ENCODE results near the gene NFX1.
"Not testable (repeated sequence)": the region's sequence is repeated elsewhere in the genome, so short reads cannot be mapped to it uniquely, and the experiment has no call there.

NFX1 gene

DNA sequence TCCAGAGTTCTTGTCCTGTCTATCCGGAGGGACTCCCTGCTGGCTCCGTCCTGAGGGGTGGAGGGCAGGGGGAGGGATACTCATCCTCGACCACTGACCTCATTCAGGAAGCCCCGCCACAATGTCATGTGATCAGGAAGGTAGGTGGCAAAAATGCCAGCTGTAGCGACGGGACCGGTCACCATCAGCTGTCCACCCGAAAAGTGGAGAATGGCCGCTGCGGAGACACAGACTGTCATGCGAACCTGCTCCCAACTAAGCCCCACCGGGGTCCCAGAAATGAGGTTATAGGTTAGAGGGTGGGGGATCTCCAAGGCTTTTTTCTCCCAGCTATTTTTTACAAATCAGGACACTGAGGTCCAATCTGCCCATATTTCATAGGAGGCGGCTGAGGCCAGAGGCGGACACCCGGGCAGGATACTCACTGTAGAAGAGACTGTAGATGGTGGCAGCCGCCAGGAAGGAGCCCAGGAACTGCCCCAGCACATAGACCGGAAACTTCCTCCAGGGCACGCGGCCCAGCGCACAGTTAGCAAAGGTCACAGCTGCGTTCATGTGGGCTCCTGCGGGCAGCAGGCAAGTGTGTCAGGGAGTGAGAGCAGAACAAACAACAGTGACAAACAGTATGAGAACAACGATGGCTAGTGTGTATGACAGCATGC is 95.8 kb downstream of the NFX1 start:
- H3K9me3 Mint-ChIP-seq; intact Hi-C loops (cut with micrococcal nuclease); H3K27me3 Mint-ChIP-seq; H3K4me1 Mint-ChIP-seq (ENCODE audit: low read depth); H3K4me3 Mint-ChIP-seq; H3K36me3 Mint-ChIP-seq (ENCODE audit: low read depth); H3K27ac Mint-ChIP-seq: not testable (repeated sequence)

- H3K4me1 Mint-ChIP-seq (ENCODE audit: low read depth); H3K9me3 Mint-ChIP-seq; H3K36me3 Mint-ChIP-seq (ENCODE audit: low read depth); H3K27me3 Mint-ChIP-seq; intact Hi-C loops (cut with micrococcal nuclease); H3K4me3 Mint-ChIP-seq; H3K27ac Mint-ChIP-seq: not testable (repeated sequence)
These were observed 96.3 kb downstream of the NFX1 start for GRCh38 chr9:33386641-33386996.

DNA sequence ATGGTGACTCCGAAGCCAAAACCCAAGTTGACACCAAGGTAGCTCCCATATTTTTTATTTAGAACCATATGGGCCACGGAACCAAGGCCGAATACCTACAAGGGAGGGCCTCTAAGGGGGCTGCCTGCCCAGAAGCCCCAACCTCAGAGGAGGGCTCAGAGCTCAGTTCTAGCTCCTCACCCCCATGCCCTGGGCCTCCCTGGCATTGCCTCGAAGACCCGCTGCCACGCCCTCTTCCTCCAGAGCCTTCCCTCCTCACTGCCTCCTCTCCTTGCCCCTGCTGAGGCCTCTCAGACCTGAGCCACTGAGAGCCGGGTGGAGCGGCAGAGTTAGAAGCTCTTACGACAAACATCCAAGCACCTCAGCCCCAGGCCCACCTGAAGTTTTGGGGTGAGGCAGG is 96.7 kb downstream of the NFX1 start:
- H3K27me3 Mint-ChIP-seq; intact Hi-C loops (cut with micrococcal nuclease); H3K9me3 Mint-ChIP-seq; H3K27ac Mint-ChIP-seq; H3K4me3 Mint-ChIP-seq; H3K36me3 Mint-ChIP-seq (ENCODE audit: low read depth); H3K4me1 Mint-ChIP-seq (ENCODE audit: low read depth): not testable (repeated sequence)

DNA sequence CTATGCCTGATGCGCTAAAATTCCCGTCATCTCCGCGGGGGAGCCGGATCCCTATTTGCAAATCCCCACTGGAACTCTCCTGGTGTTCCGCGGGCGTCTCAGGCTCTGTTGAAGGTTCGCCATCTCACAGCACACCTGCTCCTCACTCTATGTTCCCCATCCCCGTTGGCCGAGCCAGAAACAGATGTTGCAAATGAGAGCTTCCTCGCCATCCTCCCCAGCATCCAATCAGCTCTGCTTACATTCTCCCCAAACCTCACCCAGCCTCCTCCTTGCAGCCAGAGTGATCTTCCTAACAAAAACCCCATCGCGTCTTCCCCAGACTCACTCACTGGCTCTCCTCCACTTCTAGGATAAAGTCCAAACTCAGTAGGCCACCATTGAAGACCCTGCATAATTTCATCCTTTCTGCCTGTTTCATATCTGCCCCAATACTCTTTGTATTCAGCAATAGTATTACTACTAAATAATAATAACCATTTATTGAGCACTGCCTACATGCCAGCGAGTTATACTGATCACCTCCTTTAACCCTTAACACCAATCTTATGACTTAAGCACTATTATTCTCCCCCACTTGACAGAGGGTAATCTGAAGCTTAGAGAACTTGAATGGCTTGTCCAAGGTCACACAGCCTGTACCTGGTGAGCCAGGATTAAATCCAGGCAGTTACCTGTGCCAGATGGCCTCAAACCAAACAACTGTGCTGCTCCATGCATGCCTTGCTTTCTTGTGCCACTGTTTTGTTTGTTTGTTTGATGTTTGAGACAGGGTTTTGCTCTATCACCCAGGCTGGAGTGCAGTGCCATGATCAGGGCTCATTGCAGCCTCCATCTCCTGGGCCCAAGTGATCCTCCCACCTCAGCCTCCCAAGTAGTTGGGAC is 98.0 kb downstream of the NFX1 start:
- no peaks in the 10 kb centered on the region for H3K36me3 Mint-ChIP-seq (ENCODE audit: low read depth)
- no peaks in the 10 kb centered on the region for H3K27me3 Mint-ChIP-seq
- no peak overlapping the region for H3K4me3 Mint-ChIP-seq
- H3K4me1 Mint-ChIP-seq (ENCODE audit: low read depth) = no peaks in the 10 kb centered on the region
- intact Hi-C loops (cut with micrococcal nuclease) = no loop called here
- H3K9me3 Mint-ChIP-seq = no peaks in the 10 kb centered on the region
- no peak overlapping the region for H3K27ac Mint-ChIP-seq

DNA sequence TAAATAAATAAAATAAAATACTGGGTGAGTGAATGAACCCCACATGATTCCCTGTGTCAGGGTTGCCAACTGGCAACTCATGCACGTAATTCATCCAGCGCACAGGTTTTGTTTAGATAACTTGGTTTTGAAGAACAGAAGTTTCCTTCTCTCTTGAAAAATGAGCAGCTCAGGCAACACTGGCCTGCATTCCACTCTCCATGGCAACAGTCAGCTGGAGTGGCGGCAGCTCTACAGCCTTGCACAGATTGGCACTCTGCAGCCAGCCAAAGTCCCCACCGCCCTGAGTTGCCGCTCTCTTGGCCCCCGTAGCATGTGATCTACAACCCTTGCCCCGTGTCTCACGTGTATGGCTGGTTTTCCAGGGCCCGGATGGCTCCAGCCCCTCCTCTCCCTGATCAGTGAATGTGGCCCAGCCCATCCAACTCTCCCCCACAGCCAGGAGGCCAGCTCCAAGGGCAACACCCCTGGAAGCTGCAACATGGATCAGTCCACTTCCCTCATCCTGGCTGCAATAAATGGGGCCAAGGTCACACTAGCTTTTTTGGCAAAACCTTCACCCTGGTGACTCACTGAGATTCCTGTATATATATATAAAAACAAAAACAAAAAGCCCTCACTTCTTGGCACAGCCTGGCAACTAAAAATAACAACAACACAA is 100.9 kb downstream of the NFX1 start:
- H3K27ac Mint-ChIP-seq; H3K9me3 Mint-ChIP-seq; H3K4me3 Mint-ChIP-seq; H3K36me3 Mint-ChIP-seq (ENCODE audit: low read depth); intact Hi-C loops (cut with micrococcal nuclease); H3K27me3 Mint-ChIP-seq; H3K4me1 Mint-ChIP-seq (ENCODE audit: low read depth): not testable (repeated sequence)

DNA sequence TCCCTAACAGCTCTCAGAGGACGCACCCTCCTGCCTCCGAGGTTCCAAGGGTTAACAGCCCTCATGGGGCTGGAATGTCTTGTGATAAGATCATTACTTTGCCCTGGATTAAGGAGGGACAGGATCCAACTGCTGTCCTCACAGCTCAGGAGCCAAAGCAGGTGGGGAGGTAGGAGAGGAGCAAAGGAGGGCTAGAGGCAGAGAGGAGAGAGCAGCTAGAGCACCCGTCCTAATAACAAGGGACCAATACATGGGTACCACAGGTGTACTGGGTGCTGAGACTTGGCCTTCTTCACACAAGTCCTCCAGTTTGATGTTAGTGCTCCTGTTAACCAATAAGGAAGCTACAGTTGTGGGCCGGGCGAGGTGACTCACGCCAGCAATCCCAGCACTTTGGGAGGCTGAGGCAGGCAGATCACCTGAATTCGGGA is 102.3 kb downstream of the NFX1 start:
- H3K4me3 Mint-ChIP-seq; H3K36me3 Mint-ChIP-seq (ENCODE audit: low read depth); H3K27ac Mint-ChIP-seq; H3K9me3 Mint-ChIP-seq; H3K4me1 Mint-ChIP-seq (ENCODE audit: low read depth); H3K27me3 Mint-ChIP-seq; intact Hi-C loops (cut with micrococcal nuclease): not testable (repeated sequence)

DNA sequence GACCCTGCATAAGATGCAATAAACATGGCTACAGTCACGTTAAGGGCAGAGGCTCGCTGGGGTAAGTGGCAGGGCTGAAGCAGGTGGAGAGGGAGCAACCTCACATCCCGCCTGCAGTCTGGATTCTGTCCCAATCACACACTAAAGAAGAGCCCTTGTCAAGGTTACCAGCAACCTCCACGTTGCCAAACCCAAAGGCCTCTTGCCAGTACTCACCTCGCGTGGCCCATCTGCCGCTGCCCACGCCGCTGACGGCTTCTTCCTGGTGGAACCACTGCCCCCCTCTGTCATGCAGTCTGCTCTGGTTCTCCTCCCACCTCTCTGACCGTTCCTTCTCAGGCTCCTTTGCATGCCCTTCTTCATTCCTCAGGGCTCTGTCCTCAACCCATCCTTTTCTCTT is 103.3 kb downstream of the NFX1 start:
- H3K27ac Mint-ChIP-seq = no peak overlapping the region
- intact Hi-C loops (cut with micrococcal nuclease) = no loop called here
- H3K4me1 Mint-ChIP-seq (ENCODE audit: low read depth) = no peaks in the 10 kb centered on the region
- H3K36me3 Mint-ChIP-seq (ENCODE audit: low read depth) = no peaks in the 10 kb centered on the region
- H3K27me3 Mint-ChIP-seq = peaks cover 7% of the 10 kb centered on the region
- H3K9me3 Mint-ChIP-seq = no peaks in the 10 kb centered on the region
- no peak overlapping the region for H3K4me3 Mint-ChIP-seq

DNA sequence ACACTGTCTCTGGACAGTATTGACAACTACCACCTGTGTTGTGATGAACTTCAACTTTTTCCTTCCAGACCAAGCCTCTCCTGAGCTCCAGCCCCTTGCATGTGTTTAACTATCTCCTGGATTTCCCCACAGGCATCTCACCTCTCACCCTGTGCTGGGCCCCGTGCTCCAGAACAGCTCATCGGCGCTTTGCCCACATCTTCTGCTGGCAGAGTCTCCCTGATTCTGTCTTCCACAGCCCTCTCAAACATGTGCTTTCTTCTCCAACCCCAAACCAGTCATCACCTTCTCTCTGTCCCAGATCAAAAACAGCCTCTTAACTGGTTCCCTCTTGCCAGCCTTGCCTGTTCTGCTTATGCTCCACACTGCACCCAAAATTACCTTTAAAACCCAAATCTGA is 103.7 kb downstream of the NFX1 start:
- H3K27ac Mint-ChIP-seq; H3K9me3 Mint-ChIP-seq; H3K36me3 Mint-ChIP-seq (ENCODE audit: low read depth); H3K27me3 Mint-ChIP-seq; H3K4me1 Mint-ChIP-seq (ENCODE audit: low read depth); intact Hi-C loops (cut with micrococcal nuclease); H3K4me3 Mint-ChIP-seq: not testable (repeated sequence)

GRCh38 chr9:33395159-33395879 is 105.0 kb downstream of the NFX1 start:
- not testable (repeated sequence) for H3K4me3 Mint-ChIP-seq

GRCh38 chr9:33397801-33398200 is 107.5 kb downstream of the NFX1 start:
- intact Hi-C loops (cut with micrococcal nuclease); H3K4me1 Mint-ChIP-seq (ENCODE audit: low read depth); H3K9me3 Mint-ChIP-seq; H3K4me3 Mint-ChIP-seq; H3K27ac Mint-ChIP-seq; H3K27me3 Mint-ChIP-seq; H3K36me3 Mint-ChIP-seq (ENCODE audit: low read depth): not testable (repeated sequence)

More at GRCh38 chr9:33395159-33395879, 105.0 kb downstream of the NFX1 start:
- H3K27ac Mint-ChIP-seq; H3K4me1 Mint-ChIP-seq (ENCODE audit: low read depth); H3K9me3 Mint-ChIP-seq; H3K27me3 Mint-ChIP-seq; H3K36me3 Mint-ChIP-seq (ENCODE audit: low read depth); intact Hi-C loops (cut with micrococcal nuclease): not testable (repeated sequence)

DNA sequence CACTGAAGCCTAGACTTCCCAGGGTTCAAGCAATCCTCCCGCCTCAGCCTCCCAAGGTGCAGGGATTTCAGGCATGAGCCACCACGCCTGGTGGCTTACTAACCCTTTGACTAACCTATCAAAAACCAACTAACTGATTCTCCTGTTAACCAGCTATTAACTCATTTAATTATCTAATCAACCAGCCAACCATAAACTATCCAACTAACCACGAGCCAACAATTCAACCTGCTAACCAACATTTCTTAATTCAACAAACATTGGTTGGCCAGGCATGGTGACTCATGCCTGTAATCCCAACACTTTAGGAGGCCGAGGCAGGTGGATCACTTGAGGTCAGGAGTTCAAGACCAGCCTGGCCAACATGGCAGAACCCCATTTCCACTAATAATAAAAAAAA is 108.7 kb downstream of the NFX1 start:
- H3K9me3 Mint-ChIP-seq; H3K4me1 Mint-ChIP-seq (ENCODE audit: low read depth); H3K27me3 Mint-ChIP-seq; intact Hi-C loops (cut with micrococcal nuclease); H3K27ac Mint-ChIP-seq; H3K4me3 Mint-ChIP-seq; H3K36me3 Mint-ChIP-seq (ENCODE audit: low read depth): not testable (repeated sequence)

DNA sequence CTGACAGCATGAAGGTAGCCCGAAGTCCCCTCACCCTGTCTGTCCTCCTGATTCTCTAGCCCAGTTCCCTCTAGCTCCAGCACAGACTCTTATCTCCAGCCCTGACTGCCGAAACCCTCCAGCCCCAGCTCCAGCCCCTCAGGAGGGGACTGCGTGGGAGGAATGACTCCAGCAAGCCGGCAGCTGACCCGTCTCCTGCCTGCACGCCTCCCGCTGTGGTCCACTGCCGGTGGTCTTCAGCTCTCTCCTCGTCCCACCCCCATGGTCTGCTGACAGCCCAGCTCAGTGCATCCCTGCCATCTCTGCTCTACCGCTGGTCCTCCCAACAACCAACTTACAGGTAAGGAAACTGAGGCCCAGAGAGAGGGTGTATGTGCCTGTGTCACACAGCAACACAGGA is 111.5 kb downstream of the NFX1 start:
- H3K9me3 Mint-ChIP-seq; H3K27ac Mint-ChIP-seq; H3K36me3 Mint-ChIP-seq (ENCODE audit: low read depth); H3K4me3 Mint-ChIP-seq; H3K27me3 Mint-ChIP-seq; intact Hi-C loops (cut with micrococcal nuclease): not testable (repeated sequence)
- H3K4me1 Mint-ChIP-seq (ENCODE audit: low read depth) = peaks cover 15% of the 10 kb centered on the region

DNA sequence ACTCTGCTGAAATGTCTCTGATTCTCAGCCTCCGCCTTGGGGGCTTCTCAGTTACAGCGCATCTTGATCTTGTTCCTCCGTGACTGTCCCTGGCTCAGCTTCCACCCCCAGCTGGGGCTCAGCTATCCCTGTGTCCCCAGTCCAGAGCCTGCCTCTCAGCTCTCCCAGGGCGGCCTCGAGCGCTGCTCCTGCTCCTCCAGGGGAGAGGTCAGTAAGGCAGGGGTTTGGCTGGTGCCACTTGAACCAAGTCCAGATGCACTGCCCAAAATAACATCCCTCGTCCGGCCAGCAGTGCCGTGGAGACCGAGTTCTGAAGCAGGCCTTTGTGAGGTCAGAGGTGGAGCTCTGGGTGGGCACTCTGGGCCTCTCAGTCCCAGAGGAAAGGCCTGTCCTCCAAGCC is 112.1 kb downstream of the NFX1 start, which contains the start of gene AQP7:
Gene AQP7, minus strand, starts transcription at position 198 of the 400 bp plus-strand sequence. CDS start 1,306 bp downstream, outside the sequence.
- H3K36me3 Mint-ChIP-seq (ENCODE audit: low read depth); H3K9me3 Mint-ChIP-seq; H3K4me3 Mint-ChIP-seq; intact Hi-C loops (cut with micrococcal nuclease); H3K27ac Mint-ChIP-seq; H3K27me3 Mint-ChIP-seq: not testable (repeated sequence)
- peaks cover 15% of the 10 kb centered on the region for H3K4me1 Mint-ChIP-seq (ENCODE audit: low read depth)
